Neural cell (in vitro differentiated cells): ENCODE data around the gene CACNA1D. TPM values are rescaled to one million over a fixed set of nuclear protein-coding genes. Genes with fewer than 3 reads are reported as not detected.

Experiments used
- H2AFZ ChIP-seq: fragments of 200-600, 300-800 bp; sonication (generic), shearing (Covaris generic); 2 replicates; pipeline ENCODE4 v1.6.0; 2014; ENCODE audit warnings: low read depth, mild to moderate bottlenecking, antibody characterized with exemption, low read length, moderate library complexity
- H3F3A ChIP-seq: fragments of 200-600 bp; shearing (Covaris generic); 2 replicates; pipeline ENCODE4 v1.6.1; 2016; ENCODE audit warnings: mild to moderate bottlenecking, moderate library complexity, mixed read lengths, antibody characterized with exemption, low read length; ENCODE audit not compliant: insufficient read depth, poor library complexity, severe bottlenecking
- H3K27ac ChIP-seq: fragments of 200-600, 300-800 bp; sonication (generic), shearing (Covaris generic); 2 replicates; pipeline ENCODE4 v1.5.1; 2014; ENCODE audit warnings: mild to moderate bottlenecking, low read length, moderate library complexity
- H3K27me3 ChIP-seq: fragments of 300-800, 200-600 bp; sonication (generic), shearing (Covaris generic); 2 replicates; pipeline ENCODE4 v1.6.0; 2014; ENCODE audit warnings: mild to moderate bottlenecking, low read depth, low read length, moderate library complexity; ENCODE audit not compliant: insufficient read depth
- H3K36me3 ChIP-seq: fragments of 300-800, 200-600 bp; sonication (generic), shearing (Covaris generic); 2 replicates; pipeline ENCODE4 v1.5.1; 2014; ENCODE audit warnings: mild to moderate bottlenecking, antibody characterized with exemption, low read length, moderate library complexity; ENCODE audit not compliant: insufficient read depth
- H3K4me2 ChIP-seq: fragments of 300-800, 200-600 bp; sonication (generic), shearing (Covaris generic); 2 replicates; pipeline ENCODE4 v1.6.0; 2014; ENCODE audit warnings: mild to moderate bottlenecking, low read length
- H3K4me3 ChIP-seq: fragments of 300-800, 200-600 bp; sonication (generic), shearing (Covaris generic); 2 replicates; pipeline ENCODE4 v1.5.1; 2014; ENCODE audit warnings: mild to moderate bottlenecking, low read length, moderate library complexity
- H3K79me2 ChIP-seq: fragments of 200-600 bp; shearing (Covaris generic); replicated peaks from 2 replicates; pipeline ENCODE4 v1.6.0; 2014; ENCODE audit warnings: mild to moderate bottlenecking, low read length, moderate library complexity; ENCODE audit not compliant: insufficient read depth
- H3K9ac ChIP-seq: fragments of 300-800, 200-600 bp; sonication (generic), shearing (Covaris generic); 2 replicates; pipeline ENCODE4 v1.6.1; 2016; ENCODE audit warnings: mild to moderate bottlenecking, low read length, mixed read lengths
- H3K9me2 ChIP-seq: fragments of 200-600 bp; shearing (Covaris generic); 2 replicates; pipeline ENCODE4 v1.6.1; 2016; ENCODE audit warnings: mild to moderate bottlenecking, low read length, mixed read lengths; ENCODE audit not compliant: insufficient read depth
- H3K9me3 ChIP-seq: fragments of 200-600, 300-800 bp; sonication (generic), shearing (Covaris generic); 2 replicates; pipeline ENCODE4 v1.6.1; 2016; ENCODE audit warnings: mild to moderate bottlenecking, mixed run types, low read length, moderate library complexity, mixed read lengths
- H4K20me1 ChIP-seq: fragments of 200-600 bp; shearing (Covaris generic); 2 replicates; pipeline ENCODE4 v1.6.1; 2016; ENCODE audit warnings: mild to moderate bottlenecking, mixed run types; ENCODE audit not compliant: insufficient read depth
- CTCF ChIP-seq: fragments of 450-650 bp; IDR thresholded peaks from 2 replicates; pipeline ENCODE4 v1.5.1; 2014; ENCODE audit warnings: antibody characterized with exemption, mild to moderate bottlenecking, moderate library complexity; ENCODE audit not compliant: poor library complexity, severe bottlenecking
- EP300 ChIP-seq: fragments of 450-650 bp; conservative IDR thresholded peaks from 2 replicates; pipeline ENCODE4 v1.6.1; 2014; ENCODE audit warnings: antibody characterized with exemption, mild to moderate bottlenecking, moderate library complexity; ENCODE audit not compliant: poor library complexity, severe bottlenecking
- EZH2 ChIP-seq: fragments of 200-600, 300-800 bp; shearing (Covaris generic), sonication (generic); IDR thresholded peaks from 2 replicates; pipeline ENCODE4 v1.6.1; 2014; ENCODE audit warnings: antibody characterized with exemption, low read length, borderline replicate concordance, mild to moderate bottlenecking; ENCODE audit not compliant: insufficient read depth, poor library complexity, severe bottlenecking
- MXI1 ChIP-seq: fragments of 450-650 bp; conservative IDR thresholded peaks from 2 replicates; pipeline ENCODE4 v1.6.1; 2014; ENCODE audit warnings: antibody characterized with exemption, mild to moderate bottlenecking; ENCODE audit not compliant: poor library complexity, severe bottlenecking
- POLR2AphosphoS5 ChIP-seq: IDR thresholded peaks from 2 replicates; pipeline ENCODE4 v1.6.1; 2012
- RAD21 ChIP-seq: fragments of 450-650 bp; conservative IDR thresholded peaks from 2 replicates; pipeline ENCODE4 v1.6.1; 2014; ENCODE audit warnings: antibody characterized with exemption, mild to moderate bottlenecking, moderate library complexity
- REST ChIP-seq: IDR thresholded peaks from 2 replicates; pipeline ENCODE4 v1.6.1; 2012; ENCODE audit warnings: borderline replicate concordance
- SMC3 ChIP-seq: fragments of 450-650 bp; conservative IDR thresholded peaks from 2 replicates; pipeline ENCODE4 v1.6.1; 2014; ENCODE audit warnings: antibody characterized with exemption, mild to moderate bottlenecking, moderate library complexity; ENCODE audit not compliant: poor library complexity
- TAF1 ChIP-seq: IDR thresholded peaks from 2 replicates; pipeline ENCODE4 v1.6.1; 2012; ENCODE audit warnings: low read depth
- polyA plus RNA-seq: library from polyadenylated mRNA; depleted of rRNA; stranded (reverse); fragments of >200 nt; gene quantifications from 2 replicates; pipeline ENCODE4 v1.2.3, GENCODE V29; 2014

Gene CACNA1D
- polyA plus RNA-seq, 1 donor from 2014 or later: 22.5 TPM

GRCh38 chr3:53802256-53802880 lies 308.0 kb downstream of the CACNA1D start:
- Histone ChIP-seq H3K4me2 (no peak overlapping the region), H4K20me1 (no peaks in the 10 kb centered on the region), H3F3A (no peaks in the 10 kb centered on the region), H3K4me3 (no peak overlapping the region), H2AFZ (no peak overlapping the region), H3K36me3 (no peaks in the 10 kb centered on the region), H3K79me2 (no peaks in the 10 kb centered on the region), H3K9me3 (no peaks in the 10 kb centered on the region), H3K9me2 (no peaks in the 10 kb centered on the region), H3K9ac (no peak overlapping the region), H3K27ac (no peak overlapping the region), H3K27me3 (no peaks in the 10 kb centered on the region)
- TF ChIP-seq POLR2AphosphoS5 (no peak), EZH2 (no peak), TAF1 (no peak), SMC3 (no peak), MXI1 (no peak), EP300 (no peak), RAD21 (no peak), REST (no peak), CTCF (no peak)

GRCh38 chr3:53803124-53803815 lies 308.9 kb downstream of the CACNA1D start:
- TF ChIP-seq SMC3 (no peak), RAD21 (no peak), TAF1 (no peak), POLR2AphosphoS5 (no peak), EP300 (no peak), MXI1 (no peak), EZH2 (no peak), CTCF (no peak), REST (no peak)
- Histone ChIP-seq H2AFZ (no peak overlapping the region), H3K9me3 (no peaks in the 10 kb centered on the region), H3K4me3 (no peak overlapping the region), H3K27me3 (no peaks in the 10 kb centered on the region), H3F3A (no peaks in the 10 kb centered on the region), H3K9ac (no peak overlapping the region), H3K36me3 (no peaks in the 10 kb centered on the region), H3K79me2 (no peaks in the 10 kb centered on the region), H3K27ac (no peak overlapping the region), H3K9me2 (no peaks in the 10 kb centered on the region), H3K4me2 (no peak overlapping the region), H4K20me1 (no peaks in the 10 kb centered on the region)
